A549 (cell line): ENCODE data around the gene MRPL47. TPM values are rescaled to one million over a fixed set of nuclear protein-coding genes. Genes with fewer than 3 reads are reported as not detected.

Experiments used
- ATAC-seq, 2 experiments: fragments of 200-7000 bp in 1 of 2; fragments of >200 bp in 1 of 2; cut with Nextera tagmentation in 1 of 2; cut with Tn5 transposase in 1 of 2; 3 replicates each; pipeline versions ENCODE4 v1.8.0 to v1.9.1; 2018 to 2020; ENCODE audit warnings: mild to moderate bottlenecking in 1 of 2, moderate library complexity in 1 of 2
- CTCF ChIA-PET: fragments of 300-600 bp; sonication (Branson Sonifier 250); formaldehyde crosslinking; extraction: SDS; loops from one replicate; lab custom pipeline; 2021; ENCODE audit warnings: antibody characterized with exemption, inconsistent platforms; lab: Yijun Ruan, JAX
- POLR2A ChIA-PET: fragments of 350-600 bp; formaldehyde crosslinking; extraction: SDS; loops from one replicate; lab custom pipeline; 2021; ENCODE audit warnings: antibody characterized with exemption, inconsistent platforms; lab: Yijun Ruan, JAX
- DNase-seq, 2 experiments: peaks; one replicate each; pipeline versions ENCODE4 v3.0.0 to v3.0.0-alpha.2; 2011 to 2016; ENCODE audit warnings: low read depth in 1 of 2, low spot score in 1 of 2
- FAIRE-seq: peaks from 2 replicates; lab custom pipeline; 2011; peaks lifted over from hg19 to GRCh38; lab: Jason Lieb, UNC
- H3K27ac ChIP-seq, 2 experiments: fragments of >200 bp; sonication (Bioruptor Twin); formaldehyde crosslinking; 3 replicates each; pipeline ENCODE4 v1.5.1; 2016 to 2017
- H3K4me1 ChIP-seq: fragments of >200 bp; sonication (Bioruptor Twin); formaldehyde crosslinking; 3 replicates; pipeline ENCODE4 v1.6.1; 2016
- H3K4me2 ChIP-seq: fragments of >200 bp; sonication (Bioruptor Twin); formaldehyde crosslinking; 3 replicates; pipeline ENCODE4 v1.6.1; 2016
- H3K4me3 ChIP-seq: fragments of >200 bp; sonication (Bioruptor Twin); formaldehyde crosslinking; 3 replicates; pipeline ENCODE4 v1.5.1; 2016
- H3K9me3 ChIP-seq: fragments of >200 bp; sonication (Bioruptor Twin); formaldehyde crosslinking; 3 replicates; pipeline ENCODE4 v1.6.1; 2016
- CBX2 ChIP-seq: fragments of 200-600 bp; sonication (generic); IDR thresholded peaks from 2 replicates; pipeline ENCODE4 v1.6.1; 2016; ENCODE audit warnings: low read depth, mild to moderate bottlenecking, borderline replicate concordance
- CEBPB ChIP-seq, 2 experiments: fragments of >200 bp in 1 of 2; sonication (Bioruptor Twin) in 1 of 2; formaldehyde crosslinking in 1 of 2; IDR thresholded peaks; 2 replicates each; pipeline ENCODE4 v1.6.1; 2012 to 2016
- CHD2 ChIP-seq: fragments of 150-350 bp; IDR thresholded peaks from 2 replicates; pipeline ENCODE4 v1.6.1; 2014; ENCODE audit warnings: low read length; ENCODE audit not compliant: partially characterized antibody
- CHD4 ChIP-seq: fragments of 200-600 bp; sonication (generic); IDR thresholded peaks from 2 replicates; pipeline ENCODE4 v1.6.1; 2016; ENCODE audit warnings: antibody characterized with exemption, mild to moderate bottlenecking, borderline replicate concordance
- EHF ChIP-seq: fragments of 250-450 bp; sonication (Bioruptor Pico); IDR thresholded peaks from 2 replicates; pipeline ENCODE4 v1.5.0; 2020; ENCODE audit warnings: mild to moderate bottlenecking
- EHMT2 ChIP-seq: fragments of 200-600 bp; sonication (generic); IDR thresholded peaks from 2 replicates; pipeline ENCODE4 v1.6.1; 2016; ENCODE audit warnings: antibody characterized with exemption, low read depth, mild to moderate bottlenecking, moderate library complexity
- ELK1 ChIP-seq: fragments of 150-350 bp; IDR thresholded peaks from 2 replicates; pipeline ENCODE4 v1.6.1; 2014; ENCODE audit warnings: low read depth, mild to moderate bottlenecking, low read length
- EP300 ChIP-seq, 2 experiments: fragments of >200 bp; sonication (Bioruptor Twin); formaldehyde crosslinking; IDR thresholded peaks; 2 replicates in 1 of 2; 3 replicates in 1 of 2; pipeline ENCODE4 v1.6.1; 2016 to 2017
- FOSB ChIP-seq: fragments of 250-450 bp; sonication (Bioruptor Pico); IDR thresholded peaks from 2 replicates; pipeline ENCODE4 v1.5.0; 2020; ENCODE audit warnings: mild to moderate bottlenecking, moderate library complexity
- FOXS1 ChIP-seq: fragments of 250-450 bp; sonication (Bioruptor Pico); IDR thresholded peaks from 2 replicates; pipeline ENCODE4 v1.5.0; 2020; ENCODE audit warnings: mild to moderate bottlenecking, moderate library complexity
- GATA3 ChIP-seq: IDR thresholded peaks from 2 replicates; pipeline ENCODE4 v1.6.1; 2012; ENCODE audit warnings: borderline replicate concordance
- HDAC2 ChIP-seq: fragments of 200-600 bp; sonication (generic); IDR thresholded peaks from 2 replicates; pipeline ENCODE4 v1.6.1; 2016
- HOXB13 ChIP-seq: fragments of 250-450 bp; sonication (Bioruptor Pico); IDR thresholded peaks from 2 replicates; pipeline ENCODE4 v1.5.0; 2020; ENCODE audit warnings: low read depth, mild to moderate bottlenecking, moderate library complexity
- HOXB5 ChIP-seq: fragments of 250-450 bp; sonication (Bioruptor Pico); IDR thresholded peaks from 2 replicates; pipeline ENCODE4 v1.5.0; 2020; ENCODE audit warnings: mild to moderate bottlenecking, moderate library complexity
- MAFK ChIP-seq: fragments of 450-650 bp; IDR thresholded peaks from 2 replicates; pipeline ENCODE4 v1.6.1; 2014; ENCODE audit not compliant: partially characterized antibody
- MAZ ChIP-seq: fragments of 150-350 bp; IDR thresholded peaks from 2 replicates; pipeline ENCODE4 v1.6.1; 2014; ENCODE audit warnings: antibody characterized with exemption, low read depth, low read length, borderline replicate concordance
- NR3C1 ChIP-seq: fragments of >200 bp; sonication (Bioruptor Twin); formaldehyde crosslinking; IDR thresholded peaks from 3 replicates; pipeline ENCODE4 v1.6.1; 2017
- POLR2AphosphoS2 ChIP-seq: conservative IDR thresholded peaks from 2 replicates; pipeline ENCODE4 v1.6.1; 2012; ENCODE audit warnings: low read length, improper control_type of control experiment, inconsistent platforms
- RAD21 ChIP-seq, 2 experiments: fragments of >200 bp in 1 of 2; sonication (Bioruptor Twin) in 1 of 2; formaldehyde crosslinking in 1 of 2; IDR thresholded peaks in 1 of 2; conservative IDR thresholded peaks in 1 of 2; 2 replicates in 1 of 2; 3 replicates in 1 of 2; pipeline ENCODE4 v1.6.1; 2012 to 2018; ENCODE audit warnings: inconsistent platforms in 1 of 2
- RCOR1 ChIP-seq: fragments of 150-350 bp; IDR thresholded peaks from 2 replicates; pipeline ENCODE4 v1.6.1; 2014; ENCODE audit warnings: antibody characterized with exemption, low read length, low read depth
- RNF2 ChIP-seq: fragments of 200-600 bp; sonication (generic); IDR thresholded peaks from 2 replicates; pipeline ENCODE4 v1.6.1; 2016; ENCODE audit warnings: low read depth, mild to moderate bottlenecking, antibody characterized with exemption, moderate library complexity, borderline replicate concordance
- SMC3 ChIP-seq: fragments of >200 bp; sonication (Bioruptor Twin); formaldehyde crosslinking; IDR thresholded peaks from 3 replicates; pipeline ENCODE4 v1.6.1; 2018; ENCODE audit warnings: inconsistent platforms
- TFCP2L1 ChIP-seq: fragments of 250-450 bp; sonication (Bioruptor Pico); IDR thresholded peaks from 2 replicates; pipeline ENCODE4 v1.5.0; 2021; ENCODE audit warnings: mild to moderate bottlenecking
- ZFP36 ChIP-seq: fragments of 450-650 bp; IDR thresholded peaks from 2 replicates; pipeline ENCODE4 v1.6.1; 2014; ENCODE audit warnings: borderline replicate concordance; ENCODE audit not compliant: partially characterized antibody
- WGBS: methylation state at CpG from one replicate; pipeline ENCODE4 v1.1.6; 2017; ENCODE audit errors: missing lambda C conversion rate; 5-methylcytosine and 5-hydroxymethylcytosine counted together
- polyA plus RNA-seq, 4 experiments: library from polyadenylated mRNA; depleted of rRNA in 3 of 4; stranded (reverse); fragments of >200 nt; fragmentation: RNase III in 1 of 4; extraction: RNeasy Plus Mini Kit Qiagen cat#74134 plus additional on column Dnase treatment in 1 of 4; gene quantifications; 2 replicates in 3 of 4; 3 replicates in 1 of 4; pipeline ENCODE4 v1.2.3, GENCODE V29; 2011 to 2017
- TF ChIP-seq, protein P1 (sequence below): fragments of 250-450 bp; sonication (Bioruptor Pico); IDR thresholded peaks from 2 replicates; pipeline ENCODE4 v1.5.0; 2021; ENCODE audit warnings: mild to moderate bottlenecking, moderate library complexity, borderline replicate concordance
- TF ChIP-seq, protein P2 (sequence below): fragments of >200 bp; sonication (Bioruptor Twin); formaldehyde crosslinking; IDR thresholded peaks from 3 replicates; pipeline ENCODE4 v1.5.1; 2016

Gene MRPL47
- polyA plus RNA-seq, 2 of the 4 experiments (the other 2 are of a cell fraction) = 49.2 to 79.8 TPM

GRCh38 chr3:179560791-179561190, 43.6 kb downstream of the MRPL47 start:
- Histone ChIP-seq H3K4me1 (peaks cover 8% of the 10 kb centered on the region; the same call in 1 of the 3 replicates), H3K4me2 (no peak overlapping the region), H3K4me3 (no peak overlapping the region), H3K27ac (no peak overlapping the region), H3K9me3 (no peaks in the 10 kb centered on the region)
- POLR2A ChIA-PET = no interaction called here
- no peak for ATAC-seq
- DNase-seq = no peak
- TF ChIP-seq ELK1 (no peak), HOXB13 (CRISPR knock-in tag) (no peak), ZFP36 (no peak), HOXB5 (CRISPR knock-in tag) (no peak), CBX2 (no peak), EP300 (IDR thresholded peaks at IDR 0.05) (no peak), CEBPB (IDR thresholded peaks at IDR 0.05) (no peak), CHD2 (no peak), MAZ (no peak), CHD4 (no peak), NR3C1 (no peak)
- CTCF ChIA-PET = no interaction called here
- no peak for FAIRE-seq
- 89% methylated on average over 1 of the region's 1 CpG for WGBS

DNA sequence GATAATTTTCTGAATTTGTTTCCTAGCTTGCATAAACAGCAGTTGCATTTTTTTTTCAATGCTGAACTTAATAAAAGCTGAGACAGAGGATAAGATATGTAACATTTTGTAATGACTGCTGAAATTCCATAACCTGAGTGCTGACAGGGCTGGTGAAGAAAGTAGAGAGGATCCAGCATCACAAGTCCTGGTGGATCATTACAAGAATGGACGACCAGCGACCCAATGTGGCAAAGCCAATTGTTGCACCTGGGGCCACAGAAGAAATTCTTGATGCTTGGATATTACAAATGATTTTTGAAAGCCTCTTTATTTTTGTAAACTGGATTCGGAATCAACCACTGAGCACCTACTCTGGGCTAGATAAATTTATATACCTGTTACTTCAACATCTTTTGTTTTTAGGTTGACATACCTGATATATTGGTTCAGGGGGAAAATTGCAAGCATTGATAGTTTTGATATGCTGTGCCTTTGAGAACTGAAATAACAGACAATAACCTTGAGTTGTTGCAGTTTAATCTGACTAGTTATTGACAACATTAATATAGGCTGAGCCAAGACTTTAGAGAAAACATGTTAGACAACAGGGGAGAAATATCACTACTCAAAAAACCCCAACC, 45.6 kb downstream of the MRPL47 start:
- Histone ChIP-seq H3K4me3 (no peak overlapping the region), H3K4me1 (peaks cover under 1% of the 10 kb centered on the region; the same call in 1 of the 3 replicates), H3K9me3 (no peaks in the 10 kb centered on the region), H3K4me2 (no peak overlapping the region), H3K27ac (no peak overlapping the region)
- ATAC-seq (no peak), DNase-seq (peak; percentile 36 to 68), FAIRE-seq (no peak)
- 0% methylated on average over 3 of the region's 3 CpGs for WGBS
- TF ChIP-seq, protein P1, sequence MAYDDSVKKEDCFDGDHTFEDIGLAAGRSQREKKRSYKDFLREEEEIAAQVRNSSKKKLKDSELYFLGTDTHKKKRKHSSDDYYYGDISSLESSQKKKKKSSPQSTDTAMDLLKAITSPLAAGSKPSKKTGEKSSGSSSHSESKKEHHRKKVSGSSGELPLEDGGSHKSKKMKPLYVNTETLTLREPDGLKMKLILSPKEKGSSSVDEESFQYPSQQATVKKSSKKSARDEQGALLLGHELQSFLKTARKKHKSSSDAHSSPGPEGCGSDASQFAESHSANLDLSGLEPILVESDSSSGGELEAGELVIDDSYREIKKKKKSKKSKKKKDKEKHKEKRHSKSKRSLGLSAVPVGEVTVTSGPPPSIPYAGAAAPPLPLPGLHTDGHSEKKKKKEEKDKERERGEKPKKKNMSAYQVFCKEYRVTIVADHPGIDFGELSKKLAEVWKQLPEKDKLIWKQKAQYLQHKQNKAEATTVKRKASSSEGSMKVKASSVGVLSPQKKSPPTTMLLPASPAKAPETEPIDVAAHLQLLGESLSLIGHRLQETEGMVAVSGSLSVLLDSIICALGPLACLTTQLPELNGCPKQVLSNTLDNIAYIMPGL (CRISPR knock-in tag) = no peak
- TF ChIP-seq RNF2 (no peak), HDAC2 (no peak), CHD4 (no peak), SMC3 (peak; percentile 61), MAFK (no peak), RAD21 (conservative IDR thresholded peaks at IDR 0.05 in 1 of 2, IDR thresholded peaks at IDR 0.05 in 1 of 2) (peak; percentile 80 to 82), EHMT2 (no peak), EHF (CRISPR knock-in tag) (no peak), POLR2AphosphoS2 (no peak), FOXS1 (CRISPR knock-in tag) (no peak), FOSB (CRISPR knock-in tag) (no peak), ZFP36 (no peak), GATA3 (no peak), RCOR1 (no peak), TFCP2L1 (CRISPR knock-in tag) (no peak)
- TF ChIP-seq, protein P2, sequence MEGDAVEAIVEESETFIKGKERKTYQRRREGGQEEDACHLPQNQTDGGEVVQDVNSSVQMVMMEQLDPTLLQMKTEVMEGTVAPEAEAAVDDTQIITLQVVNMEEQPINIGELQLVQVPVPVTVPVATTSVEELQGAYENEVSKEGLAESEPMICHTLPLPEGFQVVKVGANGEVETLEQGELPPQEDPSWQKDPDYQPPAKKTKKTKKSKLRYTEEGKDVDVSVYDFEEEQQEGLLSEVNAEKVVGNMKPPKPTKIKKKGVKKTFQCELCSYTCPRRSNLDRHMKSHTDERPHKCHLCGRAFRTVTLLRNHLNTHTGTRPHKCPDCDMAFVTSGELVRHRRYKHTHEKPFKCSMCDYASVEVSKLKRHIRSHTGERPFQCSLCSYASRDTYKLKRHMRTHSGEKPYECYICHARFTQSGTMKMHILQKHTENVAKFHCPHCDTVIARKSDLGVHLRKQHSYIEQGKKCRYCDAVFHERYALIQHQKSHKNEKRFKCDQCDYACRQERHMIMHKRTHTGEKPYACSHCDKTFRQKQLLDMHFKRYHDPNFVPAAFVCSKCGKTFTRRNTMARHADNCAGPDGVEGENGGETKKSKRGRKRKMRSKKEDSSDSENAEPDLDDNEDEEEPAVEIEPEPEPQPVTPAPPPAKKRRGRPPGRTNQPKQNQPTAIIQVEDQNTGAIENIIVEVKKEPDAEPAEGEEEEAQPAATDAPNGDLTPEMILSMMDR = peak; percentile 73
- CTCF ChIA-PET = interaction anchor here (0.8 to 1.8 kb wide), 8 partner anchors 12 to 490 kb away, joined by 3 to 8 read pairs (median 4); no protein-coding TSS in a partner anchor
- POLR2A ChIA-PET = no interaction called here
